Inferior parietal cortex (tissue), 1 donor: ENCODE data around the gene AGBL4.

ENCODE experiments used
- DNase-seq: peaks from one replicate; pipeline ENCODE4 v3.0.0-alpha.2; 2016; ENCODE audit errors: extremely low spot score

Gene AGBL4

DNA sequence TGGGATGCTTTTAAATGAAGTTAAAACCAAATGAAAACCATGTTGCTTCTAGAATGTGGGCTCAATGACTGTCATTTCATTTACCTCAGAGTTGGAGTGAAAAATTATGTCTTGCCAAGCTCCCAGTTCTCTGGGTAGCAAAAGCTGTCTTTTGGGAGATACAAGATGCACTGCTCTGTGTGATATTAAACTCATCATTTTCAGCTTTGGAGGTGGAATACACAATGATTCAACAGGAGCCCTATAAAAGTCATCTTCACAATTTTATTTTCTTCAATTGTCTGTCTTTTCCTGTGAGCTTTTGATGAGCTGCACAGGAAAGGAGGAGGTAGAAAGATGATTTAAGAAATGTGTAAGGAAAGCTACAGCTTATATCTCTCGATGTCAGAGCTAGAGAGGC is 1431.4 kb downstream of the AGBL4 start:
- DNase-seq = no peak

DNA sequence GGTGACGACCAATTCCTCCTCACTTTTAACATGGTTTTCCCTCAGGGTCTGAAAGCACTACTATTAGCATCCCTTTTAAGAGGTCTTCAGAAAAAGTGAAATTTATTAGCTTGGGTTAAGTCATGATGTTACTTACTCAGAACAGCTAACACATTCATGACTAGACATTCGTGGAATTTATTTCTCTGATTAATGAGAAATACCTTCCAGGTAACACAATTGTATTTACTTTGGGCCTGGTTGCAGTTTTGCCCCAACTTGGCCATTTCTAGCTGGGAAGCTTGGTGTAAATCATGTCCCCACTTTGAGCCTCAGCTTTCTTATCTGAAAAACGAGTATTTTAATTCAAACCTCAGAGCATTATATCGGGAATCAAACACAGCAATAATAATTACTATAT is 1432.6 kb downstream of the AGBL4 start:
- DNase-seq = no peak

DNA sequence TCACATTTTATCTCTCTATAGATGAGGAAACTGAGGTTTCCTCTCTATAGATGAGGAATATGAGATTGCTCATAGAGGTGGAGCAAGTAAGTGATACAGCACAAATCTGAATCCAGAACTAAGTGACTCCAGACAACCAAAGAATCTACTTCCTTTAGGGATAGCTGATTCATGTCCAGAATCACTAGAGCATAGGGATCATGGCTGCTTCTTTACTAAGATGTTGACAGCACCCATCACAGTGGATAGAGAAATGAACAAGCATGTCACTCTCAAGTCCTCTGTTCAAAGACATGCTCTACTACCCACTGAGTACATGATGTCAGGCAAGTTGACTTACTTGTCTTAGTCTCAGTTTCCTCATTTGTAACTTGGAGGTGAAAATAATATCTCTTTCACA is 1435.7 kb downstream of the AGBL4 start:
- DNase-seq = no peak

DNA sequence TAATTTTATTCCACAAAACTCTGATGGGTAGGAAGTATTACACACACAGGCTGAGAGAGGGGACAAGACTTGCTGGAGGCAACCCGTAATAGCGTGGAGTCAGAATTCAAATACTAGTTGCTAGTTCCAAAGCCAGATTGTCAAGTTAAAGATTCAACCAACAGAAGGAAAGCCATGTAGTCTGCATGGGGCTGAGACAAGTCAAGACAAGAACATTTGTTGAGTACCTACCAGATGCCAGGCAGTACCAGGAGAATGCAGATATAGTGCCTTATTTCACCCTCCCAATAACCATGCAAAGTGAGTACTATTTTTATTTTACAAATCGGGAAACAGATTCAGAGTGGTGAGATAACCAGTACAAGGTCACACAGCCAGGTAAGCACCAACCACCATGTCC is 1441.3 kb downstream of the AGBL4 start:
- DNase-seq = no peak

DNA sequence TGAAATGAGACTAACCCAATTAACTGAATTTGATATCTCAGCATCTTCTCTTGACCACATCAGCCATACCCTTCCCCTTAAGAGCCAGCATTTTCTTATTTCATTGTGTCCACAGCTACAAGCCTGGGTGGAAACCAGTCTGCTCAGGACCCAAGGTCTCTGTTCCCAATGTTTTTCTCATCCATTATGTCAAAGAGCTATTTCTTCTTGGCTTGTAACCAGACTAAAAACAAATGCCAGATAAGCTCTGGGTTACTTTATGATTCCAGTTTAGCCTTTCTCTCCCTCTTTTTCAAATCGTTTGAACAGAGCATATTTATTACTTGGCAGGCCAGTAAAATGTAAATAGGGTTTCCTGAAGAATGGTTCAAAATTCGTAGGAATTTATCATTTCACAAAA is 1442.5 kb downstream of the AGBL4 start:
- DNase-seq = no peak

DNA sequence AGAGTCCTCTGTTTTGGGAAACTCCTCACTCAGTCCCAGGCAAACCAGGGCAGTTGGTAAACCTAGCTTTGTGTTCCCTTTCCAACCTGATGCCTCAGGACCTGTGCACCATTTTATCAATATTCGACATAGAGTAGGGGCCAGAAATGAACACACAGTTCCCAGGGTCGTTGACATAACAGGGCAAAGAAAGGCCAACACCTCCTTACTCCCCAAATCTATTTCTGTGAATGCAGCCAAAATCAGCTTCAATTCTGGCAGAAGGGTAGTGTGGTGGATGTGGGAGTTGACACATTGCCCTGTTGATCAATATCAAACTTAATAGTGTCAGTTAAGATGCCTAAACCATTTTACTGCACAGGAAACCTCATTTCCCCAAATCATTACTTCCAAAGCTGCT is 1447.2 kb downstream of the AGBL4 start:
- no peak for DNase-seq

DNA sequence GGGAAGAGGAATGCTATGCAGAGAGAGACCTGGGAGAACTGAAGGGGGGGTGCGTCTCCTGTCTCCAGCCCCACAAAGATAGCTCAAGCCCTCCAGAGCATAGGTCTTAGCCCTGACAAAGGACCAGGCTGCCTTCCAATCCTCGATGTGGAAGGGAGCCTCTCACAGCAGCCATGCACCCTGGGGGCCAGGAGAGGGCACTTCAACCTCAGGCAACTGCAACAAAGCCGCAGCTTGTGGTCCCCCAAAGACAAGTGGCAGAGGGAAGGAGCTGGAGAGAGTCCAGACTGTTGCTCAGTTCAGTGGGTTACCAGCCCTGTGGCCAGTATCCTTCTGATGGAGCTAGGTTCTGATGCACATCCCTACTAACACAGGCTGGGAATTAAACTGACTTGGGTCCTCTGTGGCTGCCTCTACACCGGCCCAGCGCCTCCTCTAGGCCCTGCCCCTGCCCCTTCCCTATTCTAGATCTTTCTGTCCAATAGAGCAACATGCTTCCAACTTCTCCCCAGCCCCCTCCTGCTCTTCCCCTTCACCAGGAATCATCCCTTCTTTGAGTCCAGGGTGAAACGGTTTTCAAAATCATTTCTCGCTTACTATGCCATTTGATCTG is 1451.0 kb downstream of the AGBL4 start:
- DNase-seq = peak; percentile 76

DNA sequence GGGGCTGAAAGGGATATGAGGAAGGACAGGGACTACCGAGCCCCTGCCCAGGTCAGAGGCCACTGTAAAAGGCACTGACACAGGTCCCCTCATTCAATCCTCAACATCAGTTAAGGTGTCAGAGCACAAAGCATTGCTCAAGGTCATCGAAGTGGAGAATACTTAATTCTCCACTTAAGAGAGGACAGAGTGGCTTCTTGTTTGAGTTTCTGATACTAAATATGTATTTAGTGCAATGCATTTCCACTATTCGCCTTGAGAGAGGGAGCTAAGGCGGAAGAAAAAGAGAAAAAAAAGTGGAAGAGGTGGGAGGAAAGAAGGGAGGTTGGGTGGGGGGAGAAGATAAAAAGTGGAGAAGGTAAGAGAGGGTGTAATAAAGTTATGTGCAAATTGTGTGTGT is 1451.6 kb downstream of the AGBL4 start:
- DNase-seq = no peak

DNA sequence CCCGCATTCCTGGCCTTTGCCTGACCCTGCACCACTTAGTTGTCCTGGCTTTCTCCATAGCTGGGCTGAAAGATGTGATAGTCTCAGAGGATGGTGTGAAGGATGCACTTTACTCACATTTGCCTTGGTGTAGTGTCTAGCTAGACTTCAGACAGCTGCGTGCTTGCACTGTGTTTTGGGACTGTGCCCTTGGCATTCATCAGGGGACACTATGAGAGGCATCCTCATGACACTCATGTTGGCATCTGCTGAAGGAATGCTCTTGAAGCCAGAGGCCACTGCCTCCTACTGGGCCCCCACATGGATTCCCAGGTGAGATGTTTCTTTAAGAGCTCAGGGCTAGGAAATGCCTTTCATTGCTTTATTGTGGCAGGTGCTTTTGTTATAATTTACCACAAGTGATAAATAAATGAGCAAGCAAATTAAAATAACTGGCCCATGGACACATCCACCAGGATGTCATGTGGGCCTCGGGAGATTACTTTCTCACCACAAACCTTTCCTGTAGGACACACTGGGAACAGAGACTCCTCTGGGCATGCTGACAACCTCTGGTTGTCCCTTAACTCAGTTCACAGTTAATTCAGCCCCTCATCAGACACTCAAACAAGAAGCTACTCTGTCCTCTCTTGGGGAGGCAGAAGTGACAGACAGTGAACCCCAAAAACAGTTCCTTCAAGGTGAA is 1452.3 kb downstream of the AGBL4 start:
- DNase-seq = no peak

DNA sequence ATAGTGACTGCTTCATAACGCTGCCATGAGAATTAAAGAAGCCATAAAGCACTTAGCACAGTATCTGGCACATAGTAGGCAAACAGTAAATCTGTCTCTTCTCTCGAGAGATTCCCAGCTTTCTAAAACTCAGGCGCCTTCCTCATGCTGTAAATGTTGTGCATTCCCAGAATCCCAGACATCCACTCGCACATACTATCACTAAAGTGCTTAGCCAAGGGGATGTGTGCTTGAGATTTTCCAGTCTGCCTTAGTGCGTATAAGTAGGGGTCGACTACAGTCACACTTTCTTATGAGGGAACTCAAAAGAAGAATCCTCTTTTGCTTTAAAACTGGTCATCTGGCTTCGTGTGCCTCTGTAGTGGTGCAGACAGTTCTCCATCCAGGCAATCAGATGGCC is 1453.2 kb downstream of the AGBL4 start:
- DNase-seq = no peak

DNA sequence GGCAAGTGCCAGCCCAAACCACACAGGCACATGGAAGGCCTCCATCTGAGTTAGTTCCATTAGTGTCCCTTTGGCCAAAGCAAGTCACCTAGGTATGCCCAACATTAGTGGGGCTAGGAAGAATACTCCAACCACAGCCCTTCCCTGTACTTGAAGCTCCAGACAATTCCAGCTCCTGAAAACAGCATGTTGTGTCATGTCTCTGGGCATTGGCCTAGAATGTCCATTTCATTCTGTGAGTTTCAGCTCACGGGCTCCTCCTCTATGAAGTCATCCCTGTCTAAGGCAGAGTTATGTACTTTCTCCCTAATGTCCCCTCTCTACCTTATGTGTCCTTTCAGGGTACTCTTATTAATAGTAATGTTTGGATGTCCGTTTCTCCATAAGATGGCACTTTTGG is 1455.3 kb downstream of the AGBL4 start:
- no peak for DNase-seq

DNA sequence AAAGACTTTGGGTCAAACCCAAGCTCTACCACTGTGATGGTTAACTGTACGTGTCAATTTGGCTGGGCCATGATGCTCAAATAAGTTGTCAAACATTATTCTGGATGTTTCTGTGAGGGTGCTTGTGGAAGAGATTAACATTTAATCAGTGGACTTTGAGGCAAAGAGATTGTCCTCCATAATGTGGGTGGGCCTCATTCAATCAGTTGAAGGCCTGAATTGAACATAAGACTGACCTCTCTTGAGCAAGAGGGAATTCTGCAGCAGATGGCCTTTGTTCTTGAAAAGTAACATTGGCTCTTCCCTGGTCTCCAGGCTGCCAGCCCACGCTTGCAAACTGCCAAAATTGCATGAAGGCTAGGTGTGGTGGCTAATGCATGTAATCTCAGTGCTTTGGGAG is 1457.3 kb downstream of the AGBL4 start:
- no peak for DNase-seq

DNA sequence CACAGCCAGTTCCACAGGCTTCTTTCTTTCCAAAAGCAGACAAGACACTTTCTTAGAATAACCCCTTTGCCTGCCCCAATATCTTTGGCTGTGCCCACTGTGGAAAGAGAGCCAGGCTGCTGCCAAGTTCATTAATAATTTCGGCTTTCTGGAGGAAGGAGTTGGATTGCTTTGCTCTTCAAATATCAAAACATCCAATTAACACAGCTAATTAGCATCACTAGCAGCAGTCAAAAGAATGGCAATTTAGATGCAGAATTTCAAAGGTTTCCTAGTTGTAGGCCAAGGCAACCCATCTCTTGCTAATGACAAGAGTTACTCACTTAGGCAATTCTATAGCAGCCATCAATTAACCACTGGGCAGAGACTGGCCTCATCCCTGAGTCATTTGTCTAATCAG is 1460.7 kb downstream of the AGBL4 start:
- no peak for DNase-seq

DNA sequence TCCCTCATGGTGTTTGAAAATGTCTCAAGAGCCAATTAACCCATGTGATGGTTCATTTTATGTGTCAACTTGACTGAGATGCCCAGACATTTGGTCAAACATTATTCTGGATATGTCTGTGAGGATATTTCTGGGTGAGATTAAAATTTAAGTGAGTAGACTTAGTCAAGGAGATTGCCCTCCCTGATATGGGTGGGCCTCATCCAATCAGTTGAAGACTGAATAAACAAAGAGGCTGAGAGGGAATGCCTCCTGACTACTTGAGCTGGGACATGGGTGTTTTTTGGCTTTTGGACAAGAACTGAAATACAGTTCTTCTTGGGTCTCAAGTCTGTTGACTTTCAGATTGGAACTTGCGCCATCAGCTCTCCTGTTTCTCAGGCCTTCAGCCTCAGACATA is 1462.3 kb downstream of the AGBL4 start:
- DNase-seq = no peak

DNA sequence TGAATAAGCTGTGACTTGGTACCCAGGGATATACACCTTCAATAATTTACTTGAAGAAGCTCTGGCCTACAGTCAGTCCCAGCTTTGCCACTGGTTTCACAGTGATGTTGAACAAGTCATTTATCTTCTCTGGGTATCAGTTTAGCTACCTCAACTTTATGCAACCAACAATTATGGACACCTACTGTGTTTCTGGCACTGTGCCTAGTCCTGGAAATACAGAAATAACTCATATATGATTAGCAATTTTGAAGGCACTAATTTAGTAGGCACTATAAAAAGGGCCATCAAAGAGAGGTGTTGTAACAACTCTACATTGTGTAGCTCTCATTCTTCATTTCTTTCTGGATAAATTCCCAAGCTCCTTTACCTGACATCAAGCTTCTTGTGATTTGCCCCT is 1463.2 kb downstream of the AGBL4 start:
- no peak for DNase-seq

DNA sequence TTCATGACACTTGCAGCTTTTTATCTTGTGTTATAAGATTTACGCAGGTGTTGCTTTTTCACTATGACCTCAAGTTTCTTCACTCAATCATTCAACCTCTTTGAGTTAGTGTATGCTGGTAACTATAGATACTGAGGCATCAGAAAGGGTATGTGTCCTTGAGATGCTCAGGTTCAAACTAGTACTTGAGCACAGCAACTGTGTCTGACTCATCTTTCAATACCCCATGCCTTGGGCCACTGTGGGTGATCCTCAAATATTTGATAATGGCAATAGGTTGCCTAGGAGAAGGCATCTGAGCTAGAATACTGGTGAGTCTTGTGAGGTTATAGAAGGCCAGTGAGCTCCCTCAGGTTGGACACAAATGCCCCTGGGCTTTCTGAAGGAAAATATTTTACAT is 1463.6 kb downstream of the AGBL4 start:
- DNase-seq = no peak

DNA sequence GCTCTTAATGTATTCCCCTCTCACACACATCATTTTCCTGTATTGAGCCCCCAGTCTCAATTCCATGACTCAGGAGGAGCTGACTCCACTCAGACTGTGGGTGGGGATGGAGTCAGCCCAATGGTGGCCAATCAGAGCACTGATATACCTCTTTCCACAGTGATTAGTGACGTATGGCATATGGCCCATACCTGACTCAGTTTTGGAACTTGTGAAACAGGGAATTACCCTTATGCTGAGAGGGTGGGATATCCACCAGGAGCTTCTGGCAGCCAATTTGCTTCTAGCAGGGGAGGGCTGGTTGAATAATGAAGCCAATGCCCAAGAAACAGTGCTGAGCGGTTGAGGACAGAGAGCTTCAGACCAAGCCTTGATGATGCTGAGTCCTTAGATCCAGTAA is 1465.4 kb downstream of the AGBL4 start:
- DNase-seq = no peak

DNA sequence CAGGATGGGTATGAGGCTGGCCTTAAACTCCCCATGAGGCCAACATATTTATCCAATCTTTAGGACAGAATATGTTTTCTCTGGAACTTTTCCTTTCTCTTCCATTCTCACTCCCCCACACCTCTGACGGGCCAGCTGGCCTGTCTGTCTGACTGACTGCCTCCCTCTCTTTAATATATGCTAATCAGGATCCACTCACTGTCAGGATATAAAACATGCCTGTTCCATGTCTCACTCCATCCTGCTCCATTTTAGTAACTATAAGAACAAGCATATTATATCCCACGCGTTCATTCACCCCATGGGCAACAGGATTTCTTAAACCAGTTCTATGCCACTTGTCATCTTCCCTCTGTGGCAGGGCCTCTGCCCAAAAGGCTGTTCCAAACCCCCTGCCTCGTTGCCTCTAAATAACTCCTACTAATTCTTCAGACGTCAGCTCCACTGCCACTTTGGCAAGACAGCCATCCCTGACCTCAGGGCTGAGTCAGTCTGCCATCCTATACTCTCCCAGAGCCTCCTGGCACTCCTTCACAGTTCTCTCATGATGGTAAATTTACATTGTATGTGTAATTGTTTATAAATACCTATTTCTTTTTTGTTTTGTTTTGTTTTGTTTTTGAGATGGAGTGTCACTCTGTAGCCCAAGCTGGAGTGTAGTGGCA is 1467.4 kb downstream of the AGBL4 start:
- DNase-seq = no peak

DNA sequence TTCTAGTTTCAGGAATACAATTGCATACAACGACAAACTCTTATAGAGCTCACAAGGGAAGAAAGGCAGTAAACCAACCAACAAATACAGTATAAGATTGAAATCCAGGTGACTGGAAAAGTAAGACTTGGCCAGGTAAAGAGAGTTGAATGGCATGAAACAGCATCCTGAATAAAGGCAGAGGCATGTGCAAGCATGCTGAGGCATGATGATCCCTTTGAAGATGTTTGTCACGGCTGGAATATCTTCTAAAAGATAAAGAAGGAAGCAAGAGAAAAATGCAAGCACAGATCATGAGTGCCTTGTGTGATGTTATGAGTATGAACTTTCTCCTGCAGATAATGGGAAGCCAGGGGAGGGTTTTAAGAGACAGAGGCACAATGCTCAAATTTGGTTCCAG is 1468.5 kb downstream of the AGBL4 start:
- DNase-seq = no peak

DNA sequence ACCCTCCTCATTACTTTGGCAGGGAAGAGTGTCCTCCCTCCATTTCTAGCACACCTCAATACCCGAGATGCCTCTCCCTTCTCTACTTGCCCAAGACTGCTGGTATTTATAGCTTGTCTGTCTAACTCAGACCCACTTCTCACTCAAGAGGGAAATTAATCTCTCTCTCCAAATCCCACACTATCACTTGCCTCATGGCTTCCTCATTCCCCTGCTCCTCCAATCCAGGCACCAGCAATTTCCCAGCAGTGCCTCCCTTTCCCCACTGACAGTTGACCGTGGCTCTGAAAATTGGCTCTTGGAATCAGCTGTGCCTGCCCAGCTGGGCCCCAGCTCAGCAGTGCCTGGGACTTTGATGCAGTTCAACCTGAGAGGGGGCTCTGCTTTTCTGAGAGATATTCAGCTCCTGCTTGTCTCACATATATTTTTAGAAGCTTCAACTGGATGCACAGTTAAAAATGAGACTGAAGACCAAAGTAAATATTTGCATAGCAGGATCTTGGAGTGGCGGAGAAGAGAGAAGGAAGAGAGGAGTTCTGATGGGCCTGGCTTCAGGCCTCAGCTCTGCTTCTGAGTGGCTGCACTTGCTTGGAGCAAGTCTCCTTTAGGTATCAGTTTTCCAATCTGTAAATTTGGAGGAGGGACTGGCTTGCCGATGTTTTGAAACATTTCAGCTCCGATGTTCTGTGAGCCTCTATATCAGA is 1470.7 kb downstream of the AGBL4 start:
- no peak for DNase-seq

DNA sequence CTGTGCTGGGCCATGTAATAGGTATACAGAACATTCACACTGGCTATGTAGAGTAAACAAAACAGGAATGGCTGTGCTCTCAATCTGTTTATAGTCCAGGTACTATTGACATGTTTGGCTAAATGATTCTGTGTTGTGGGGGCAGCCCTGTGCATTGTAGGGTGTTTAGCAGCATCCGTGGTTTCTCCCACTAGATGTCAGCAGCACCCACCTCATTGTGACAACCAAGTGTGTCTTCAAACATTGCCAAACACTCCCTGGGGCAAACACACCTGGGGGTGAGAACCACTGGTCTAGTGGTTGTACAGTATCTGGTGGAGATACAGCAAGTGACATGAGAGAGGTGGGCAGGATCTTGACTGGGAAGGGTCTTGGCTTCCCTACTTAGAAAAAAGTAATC is 1471.3 kb downstream of the AGBL4 start:
- peak; percentile 47 for DNase-seq

DNA sequence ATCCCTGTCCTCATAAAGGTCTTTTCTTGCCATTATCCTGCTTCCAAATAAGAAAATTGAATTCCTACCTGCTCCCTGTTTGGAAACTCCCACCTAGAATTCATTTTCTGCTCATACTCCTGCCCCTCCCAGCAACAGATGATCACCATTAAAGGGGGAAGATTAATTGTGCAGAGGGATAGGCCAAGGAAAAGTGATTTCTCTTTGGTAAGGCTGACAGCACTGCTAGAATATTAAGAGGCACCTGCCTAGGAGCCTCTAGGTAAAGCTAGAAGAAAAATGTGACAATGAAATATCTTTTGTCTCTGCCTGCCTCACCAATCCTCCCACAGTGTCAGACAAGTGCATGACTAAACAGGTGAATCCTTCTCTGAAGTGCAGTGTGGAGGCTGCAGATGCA is 1474.8 kb downstream of the AGBL4 start:
- DNase-seq = no peak
